SH-SY5Y (cell line): ENCODE data around the gene GABRB3.

Source experiments
- GATA2 ChIP-seq: IDR thresholded peaks from 2 replicates; pipeline ENCODE4 v1.6.1; 2011; ENCODE audit warnings: mild to moderate bottlenecking, low read depth, low read length
- GATA3 ChIP-seq: IDR thresholded peaks from 2 replicates; pipeline ENCODE4 v1.6.1; 2011; ENCODE audit warnings: low read depth, mild to moderate bottlenecking, low read length, moderate library complexity

GRCh38 chr15:26744894-26745293 is 28.0 kb downstream of the GABRB3 start:
- TF ChIP-seq GATA2: no peak
- TF ChIP-seq GATA3: no peak
